Sciatic nerve (tissue), 2 donors: ENCODE data around the gene SMIM41. TPM values are rescaled to one million over a fixed set of nuclear protein-coding genes. Genes with fewer than 3 reads are reported as not detected.
"Not testable (repeated sequence)": the region's sequence is repeated elsewhere in the genome, so short reads cannot be mapped to it uniquely, and the experiment has no call there.

Experiments
- ATAC-seq: fragments of 200-7000 bp; cut with Tn5 transposase; one replicate; pipeline ENCODE4 v1.9.1; 2020; ENCODE audit warnings: mild to moderate bottlenecking, moderate library complexity
- DNase-seq: peaks from one replicate; pipeline ENCODE4 v3.0.0-alpha.2; 2020; ENCODE audit warnings: low spot score
- intact Hi-C: fragments of 100-400 bp; cut with DNase I; formaldehyde crosslinking; loops from one replicate; pipeline ENCODE4 v1.14.2; 2022
- total RNA-seq: library from RNA; stranded (reverse); fragmentation: NEBNext Ultra II Directional; extraction: Animal tissue kit (Norgen Biotek cat#: 25700); gene quantifications from one replicate; pipeline ENCODE4 v1.2.1, GENCODE V29; 2021
- donor health status: DM: no; HTN: no; CAD: no.
- donor health status: DM: no; HTN: no; CAD: no.

SMIM41 gene
- total RNA-seq, 1 donor from 2014 or later = 12.4 TPM

- DNase-seq, ATAC-seq, intact Hi-C loops: not testable (repeated sequence)
These were observed 25.1 kb downstream of the SMIM41 start for GRCh38 chr12:52104431-52105089.

GRCh38 chr12:52116222-52117125 is 37.0 kb downstream of the SMIM41 start:
- intact Hi-C loops, DNase-seq, ATAC-seq: not testable (repeated sequence)

GRCh38 chr12:52117806-52118475 is 38.4 kb downstream of the SMIM41 start:
- DNase-seq, ATAC-seq, intact Hi-C loops: not testable (repeated sequence)

- peak; percentile 40 for ATAC-seq
- intact Hi-C loops = no loop called here
- no peak for DNase-seq
These were observed 40.1 kb downstream of the SMIM41 start for GRCh38 chr12:52119398-52120254.

- intact Hi-C loops = no loop called here
- ATAC-seq (peak; percentile 40), DNase-seq (no peak)
These were observed 41.7 kb downstream of the SMIM41 start for GRCh38 chr12:52120951-52121823.

- intact Hi-C loops = no loop called here
- peak; percentile 83 for DNase-seq
- ATAC-seq = peak; percentile 51
These were observed 42.5 kb downstream of the SMIM41 start for GRCh38 chr12:52121824-52122539.

- DNase-seq (no peak), ATAC-seq (no peak)
- intact Hi-C loops = no loop called here
These were observed 43.0 kb downstream of the SMIM41 start for GRCh38 chr12:52122540-52122871.

- ATAC-seq = no peak
- intact Hi-C loops = no loop called here
These were observed 43.4 kb downstream of the SMIM41 start for GRCh38 chr12:52122904-52123303.

GRCh38 chr12:52123487-52124186 is 44.1 kb downstream of the SMIM41 start:
- intact Hi-C loops = no loop called here
- ATAC-seq (no peak), DNase-seq (no peak)

More at GRCh38 chr12:52122904-52123303, 43.4 kb downstream of the SMIM41 start:
- DNase-seq = no peak

- intact Hi-C loops = no loop called here
- DNase-seq (no peak), ATAC-seq (no peak)
These were observed 46.0 kb downstream of the SMIM41 start for GRCh38 chr12:52125476-52125900.

- no peak for ATAC-seq
- no peak for DNase-seq
- intact Hi-C loops = no loop called here
These were observed 46.6 kb downstream of the SMIM41 start for GRCh38 chr12:52126050-52126604.

GRCh38 chr12:52126605-52127578 is 47.4 kb downstream of the SMIM41 start:
- ATAC-seq (no peak), DNase-seq (no peak)
- intact Hi-C loops = no loop called here

- ATAC-seq (no peak), DNase-seq (no peak)
- intact Hi-C loops = no loop called here
These were observed 48.4 kb downstream of the SMIM41 start for GRCh38 chr12:52127683-52128450.

- intact Hi-C loops = no loop called here
- ATAC-seq = no peak
- DNase-seq = no peak
These were observed 51.2 kb downstream of the SMIM41 start for GRCh38 chr12:52130711-52131110.

- ATAC-seq = no peak
- intact Hi-C loops = no loop called here
- DNase-seq = no peak
These were observed 53.3 kb downstream of the SMIM41 start for GRCh38 chr12:52132754-52133161.
